ENCODE results near the gene KCNH5. TPM values are rescaled to one million over a fixed set of nuclear protein-coding genes. Genes with fewer than 3 reads are reported as not detected.

Gene KCNH5
- total and polyA plus RNA-seq, 2 of the 13 experiments (the other 11 are each of a cell fraction or from before 2014, with no cell fraction given), result not detected

DNA sequence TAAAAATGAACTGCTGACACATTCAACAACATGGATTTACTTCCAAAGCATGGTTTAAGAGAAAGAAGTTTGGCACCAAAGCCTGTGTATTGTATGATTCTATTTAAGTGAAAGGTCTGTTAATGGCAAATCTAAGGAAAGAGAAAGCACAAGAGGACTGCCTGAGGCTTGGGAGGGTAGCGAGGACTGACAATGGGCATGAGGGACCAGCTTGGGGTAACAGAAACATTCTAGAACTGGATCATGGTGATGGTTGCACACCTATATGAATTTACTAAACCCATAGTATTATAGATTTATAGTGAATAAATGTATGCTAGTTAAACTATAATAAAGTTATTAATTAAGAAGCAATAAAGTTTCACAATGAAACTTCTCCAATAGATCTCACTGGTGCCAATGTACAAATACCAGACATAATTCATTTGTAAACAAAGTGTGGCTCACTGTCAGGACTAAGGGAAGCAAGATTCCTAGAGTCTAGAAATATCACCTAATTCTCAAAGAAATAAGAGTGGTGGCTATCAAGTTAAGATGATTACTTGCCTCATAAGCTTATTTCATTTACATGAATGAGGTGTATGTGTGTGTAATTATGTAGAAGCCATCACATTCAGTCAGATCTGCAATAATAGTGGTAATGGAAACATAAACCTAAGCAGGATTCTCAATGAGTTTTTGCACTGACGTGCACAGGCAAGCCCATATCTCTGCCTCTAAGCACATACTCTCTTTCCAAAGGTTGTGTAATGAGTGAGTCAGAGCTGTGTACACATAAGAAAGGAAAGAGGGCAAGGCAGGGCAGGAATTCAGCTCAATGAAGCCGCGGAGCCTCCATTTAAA is 353.4 kb downstream of the KCNH5 start (continued):
- TF ChIP-seq ZNF550 (CRISPR knock-in tag; IDR thresholded peaks at IDR 0.05; ENCODE audit: borderline replicate concordance) (no peak), ZNF746 (CRISPR knock-in tag; IDR thresholded peaks at IDR 0.05) (no peak), ZNF430 (CRISPR knock-in tag; IDR thresholded peaks at IDR 0.05) (no peak), ZNF382 (CRISPR knock-in tag; IDR thresholded peaks at IDR 0.05; ENCODE audit: borderline replicate concordance) (no peak), TBX2 (CRISPR knock-in tag; IDR thresholded peaks at IDR 0.05; ENCODE audit: borderline replicate concordance) (peak; percentile 73; the same call in 1 of the 2 replicates), IRX3 (CRISPR knock-in tag; IDR thresholded peaks at IDR 0.05; ENCODE audit: borderline replicate concordance, low read depth) (no peak), ZNF513 (CRISPR knock-in tag; conservative IDR thresholded peaks at IDR 0.05) (no peak), ZNF292 (CRISPR knock-in tag; IDR thresholded peaks at IDR 0.05; ENCODE audit: borderline replicate concordance, low read depth) (peak; percentile 83), ZFP36 (IDR thresholded peaks at IDR 0.05; ENCODE audit: borderline replicate concordance, low read depth, low read length, partially characterized antibody) (no peak), ZNF816 (CRISPR knock-in tag; IDR thresholded peaks at IDR 0.05; ENCODE audit: borderline replicate concordance) (no peak), ETV5 (CRISPR knock-in tag; IDR thresholded peaks at IDR 0.05; ENCODE audit: borderline replicate concordance) (peak; percentile 64; the same call in 1 of the 2 replicates), ZNF333 (CRISPR knock-in tag; IDR thresholded peaks at IDR 0.05; ENCODE audit: borderline replicate concordance) (no peak), ZC3H13 (CRISPR knock-in tag; IDR thresholded peaks at IDR 0.05) (no peak), FOXA3 (CRISPR knock-in tag; IDR thresholded peaks at IDR 0.05) (peak; percentile 95), SP1 (IDR thresholded peaks at IDR 0.05) (no peak), SP1 (CRISPR knock-in tag; IDR thresholded peaks at IDR 0.05) (no peak), ZNF839 (CRISPR knock-in tag; IDR thresholded peaks at IDR 0.05; ENCODE audit: borderline replicate concordance) (no peak), ZNF850 (CRISPR knock-in tag; conservative IDR thresholded peaks at IDR 0.05) (no peak), EED (CRISPR knock-in tag; IDR thresholded peaks at IDR 0.05) (no peak), MAFK (conservative IDR thresholded peaks at IDR 0.05 in 1 of 2, IDR thresholded peaks at IDR 0.05 in 1 of 2; ENCODE audit: low read length in 2 of 2) (no peak), GATAD2A (CRISPR knock-in tag; IDR thresholded peaks at IDR 0.05) (peak; percentile 91), SMAD3 (CRISPR knock-in tag; IDR thresholded peaks at IDR 0.05) (0 out of 2 replicates have a peak, but pooled peaks have one; percentile 51), ZKSCAN1 (IDR thresholded peaks at IDR 0.05; ENCODE audit: low read length) (no peak), RAD21 (CRISPR knock-in tag; IDR thresholded peaks at IDR 0.05) (no peak), ARNT2 (CRISPR knock-in tag; IDR thresholded peaks at IDR 0.05; ENCODE audit: low read depth) (no peak), YEATS2 (CRISPR knock-in tag; IDR thresholded peaks at IDR 0.05; ENCODE audit: borderline replicate concordance) (0 out of 2 replicates have a peak, but pooled peaks have one; percentile 41)
- TF ChIP-seq, protein P1, sequence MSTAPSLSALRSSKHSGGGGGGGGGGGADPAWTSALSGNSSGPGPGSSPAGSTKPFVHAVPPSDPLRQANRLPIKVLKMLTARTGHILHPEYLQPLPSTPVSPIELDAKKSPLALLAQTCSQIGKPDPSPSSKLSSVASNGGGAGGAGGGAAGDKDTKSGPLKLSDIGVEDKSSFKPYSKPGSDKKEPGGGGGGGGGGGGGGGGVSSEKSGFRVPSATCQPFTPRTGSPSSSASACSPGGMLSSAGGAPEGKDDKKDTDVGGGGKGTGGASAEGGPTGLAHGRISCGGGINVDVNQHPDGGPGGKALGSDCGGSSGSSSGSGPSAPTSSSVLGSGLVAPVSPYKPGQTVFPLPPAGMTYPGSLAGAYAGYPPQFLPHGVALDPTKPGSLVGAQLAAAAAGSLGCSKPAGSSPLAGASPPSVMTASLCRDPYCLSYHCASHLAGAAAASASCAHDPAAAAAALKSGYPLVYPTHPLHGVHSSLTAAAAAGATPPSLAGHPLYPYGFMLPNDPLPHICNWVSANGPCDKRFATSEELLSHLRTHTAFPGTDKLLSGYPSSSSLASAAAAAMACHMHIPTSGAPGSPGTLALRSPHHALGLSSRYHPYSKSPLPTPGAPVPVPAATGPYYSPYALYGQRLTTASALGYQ (CRISPR knock-in tag; IDR thresholded peaks at IDR 0.05), result no peak
